ENCODE results near the gene CFL1.

CFL1 gene

DNA sequence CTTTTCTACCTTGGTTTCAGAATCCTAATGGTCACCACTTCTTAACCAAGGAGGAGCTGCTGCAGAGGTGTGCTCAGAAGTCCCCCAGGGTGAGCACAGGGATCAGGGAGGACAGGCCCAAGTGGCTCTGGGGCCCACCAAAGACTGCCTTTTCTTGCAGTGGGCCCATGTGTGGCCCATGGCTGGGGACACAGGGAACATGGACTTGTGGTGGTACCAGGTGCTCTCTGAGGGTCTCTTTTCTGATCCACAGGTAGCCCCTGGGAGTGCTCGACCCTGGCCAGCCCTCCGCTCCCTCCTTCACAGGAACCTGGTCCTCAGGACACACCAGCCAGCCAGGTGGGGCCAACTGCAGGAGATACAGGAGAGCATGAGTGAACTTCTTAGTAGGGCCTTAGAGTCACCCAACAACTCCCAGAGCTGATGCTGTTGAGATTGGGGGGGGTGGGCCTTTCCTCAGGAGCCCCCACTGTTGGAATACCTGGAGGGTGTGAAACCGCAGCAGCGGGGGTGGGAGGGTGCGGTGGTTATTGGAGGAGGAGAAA is 4.3 kb upstream of the CFL1 start:
- H3F3A ChIP-seq (ENCODE audit: control insufficient read depth, insufficient read depth) = peaks cover 13% of the 10 kb centered on the region
- peak overlapping the region; percentile 93 for H3K4me2 ChIP-seq (ENCODE audit: low read length)
- H3K9me2 ChIP-seq (replicated peaks; ENCODE audit: control insufficient read depth, low read length) = no peaks in the 10 kb centered on the region
- H3K4me3 ChIP-seq (ENCODE audit: low read length) = no peak overlapping the region; the same call in 1 of the 2 replicates
- H3K79me2 ChIP-seq (ENCODE audit: control insufficient read depth, low read length) = peaks cover 29% of the 10 kb centered on the region
- peaks cover 64% of the 10 kb centered on the region for H3K36me3 ChIP-seq (ENCODE audit: control insufficient read depth, low read length)
- no peaks in the 10 kb centered on the region for H4K20me1 ChIP-seq (ENCODE audit: control insufficient read depth, insufficient read depth, low read depth, low read length)
- no peak for TF ChIP-seq EZH2phosphoT487 (IDR thresholded peaks at IDR 0.05; ENCODE audit: borderline replicate concordance, low read length)
- TF ChIP-seq, protein P1, sequence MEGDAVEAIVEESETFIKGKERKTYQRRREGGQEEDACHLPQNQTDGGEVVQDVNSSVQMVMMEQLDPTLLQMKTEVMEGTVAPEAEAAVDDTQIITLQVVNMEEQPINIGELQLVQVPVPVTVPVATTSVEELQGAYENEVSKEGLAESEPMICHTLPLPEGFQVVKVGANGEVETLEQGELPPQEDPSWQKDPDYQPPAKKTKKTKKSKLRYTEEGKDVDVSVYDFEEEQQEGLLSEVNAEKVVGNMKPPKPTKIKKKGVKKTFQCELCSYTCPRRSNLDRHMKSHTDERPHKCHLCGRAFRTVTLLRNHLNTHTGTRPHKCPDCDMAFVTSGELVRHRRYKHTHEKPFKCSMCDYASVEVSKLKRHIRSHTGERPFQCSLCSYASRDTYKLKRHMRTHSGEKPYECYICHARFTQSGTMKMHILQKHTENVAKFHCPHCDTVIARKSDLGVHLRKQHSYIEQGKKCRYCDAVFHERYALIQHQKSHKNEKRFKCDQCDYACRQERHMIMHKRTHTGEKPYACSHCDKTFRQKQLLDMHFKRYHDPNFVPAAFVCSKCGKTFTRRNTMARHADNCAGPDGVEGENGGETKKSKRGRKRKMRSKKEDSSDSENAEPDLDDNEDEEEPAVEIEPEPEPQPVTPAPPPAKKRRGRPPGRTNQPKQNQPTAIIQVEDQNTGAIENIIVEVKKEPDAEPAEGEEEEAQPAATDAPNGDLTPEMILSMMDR (IDR thresholded peaks at IDR 0.05; ENCODE audit: low read depth, low read length, poor library complexity, severe bottlenecking) = no peak
- H3K27me3 ChIP-seq (ENCODE audit: control insufficient read depth, low read length) = no peaks in the 10 kb centered on the region
- no peaks in the 10 kb centered on the region for H3K9me3 ChIP-seq (ENCODE audit: control insufficient read depth, insufficient read depth, low read length)
- H3K27ac ChIP-seq (ENCODE audit: low read depth, low read length) = no peak overlapping the region
- H3K4me1 ChIP-seq (ENCODE audit: control insufficient read depth, low read length) = peaks cover 22% of the 10 kb centered on the region

DNA sequence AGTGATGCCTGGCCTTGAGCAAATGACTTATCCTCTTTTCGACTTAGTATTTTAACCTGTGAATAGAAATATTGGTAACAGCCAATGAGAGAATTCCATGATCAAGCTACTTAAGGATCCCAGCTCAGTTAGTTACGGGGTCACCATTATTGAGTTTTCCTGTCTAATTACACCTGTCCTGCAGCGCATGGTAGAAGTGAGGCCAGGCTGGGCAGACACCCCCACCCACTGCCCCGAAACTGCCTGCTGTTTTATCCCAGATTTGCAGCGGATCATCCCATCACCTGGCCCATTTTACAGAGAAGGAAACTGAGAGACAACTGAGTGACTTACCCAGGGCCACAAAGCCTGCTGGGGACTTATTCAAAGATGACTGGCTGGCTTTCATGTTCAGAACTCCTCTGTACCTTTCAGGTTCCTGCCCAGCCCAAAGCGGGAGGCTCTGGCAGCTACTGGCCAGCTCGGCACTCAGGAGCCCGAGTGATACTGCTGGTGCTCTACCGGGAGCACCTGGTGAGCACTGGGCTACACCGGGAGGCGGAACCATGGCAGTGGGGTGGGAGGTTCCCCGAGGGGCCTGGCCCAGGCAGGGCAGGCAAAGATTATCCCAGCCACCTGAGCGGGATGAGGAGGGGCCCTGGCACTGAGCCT is 3.7 kb upstream of the CFL1 start:
- TF ChIP-seq EZH2phosphoT487 (IDR thresholded peaks at IDR 0.05; ENCODE audit: borderline replicate concordance, low read length) = no peak
- TF ChIP-seq, protein P1 (IDR thresholded peaks at IDR 0.05; ENCODE audit: low read depth, low read length, poor library complexity, severe bottlenecking) = no peak
- Histone ChIP-seq H3F3A (ENCODE audit: control insufficient read depth, insufficient read depth) (peaks cover 15% of the 10 kb centered on the region), H4K20me1 (ENCODE audit: control insufficient read depth, insufficient read depth, low read depth, low read length) (peaks cover 2% of the 10 kb centered on the region), H3K27ac (ENCODE audit: low read depth, low read length) (peak overlapping the region; percentile 83; the same call in 1 of the 2 replicates), H3K9me2 (replicated peaks; ENCODE audit: control insufficient read depth, low read length) (no peaks in the 10 kb centered on the region), H3K9me3 (ENCODE audit: control insufficient read depth, insufficient read depth, low read length) (no peaks in the 10 kb centered on the region), H3K4me2 (ENCODE audit: low read length) (peak overlapping the region; percentile 93), H3K27me3 (ENCODE audit: control insufficient read depth, low read length) (no peaks in the 10 kb centered on the region), H3K36me3 (ENCODE audit: control insufficient read depth, low read length) (peaks cover 65% of the 10 kb centered on the region), H3K4me3 (ENCODE audit: low read length) (peak overlapping the region; percentile 88), H3K4me1 (ENCODE audit: control insufficient read depth, low read length) (peaks cover 22% of the 10 kb centered on the region), H3K79me2 (ENCODE audit: control insufficient read depth, low read length) (peaks cover 35% of the 10 kb centered on the region)

DNA sequence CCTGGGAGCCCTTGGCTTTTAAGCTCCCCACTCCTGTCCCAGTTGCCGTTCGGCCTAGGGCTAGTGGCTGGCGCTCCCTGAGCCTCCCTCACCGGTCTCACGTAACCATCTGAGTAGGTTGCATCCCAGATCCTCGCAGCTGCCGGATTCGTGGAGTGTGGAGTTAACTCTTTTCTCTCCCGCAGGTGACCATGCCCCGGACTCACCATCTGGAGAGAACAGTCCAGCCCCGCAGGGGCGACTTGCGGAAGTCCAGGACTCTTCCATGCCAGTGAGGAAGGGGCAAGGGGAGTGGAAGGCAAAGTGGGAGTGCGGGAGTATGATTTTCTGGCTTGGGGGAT is 3.2 kb upstream of the CFL1 start:
- peak overlapping the region; percentile 93 for H3K4me2 ChIP-seq (ENCODE audit: low read length)
- H3K9me2 ChIP-seq (replicated peaks; ENCODE audit: control insufficient read depth, low read length) = no peaks in the 10 kb centered on the region
- peaks cover 67% of the 10 kb centered on the region for H3K36me3 ChIP-seq (ENCODE audit: control insufficient read depth, low read length)
- peak overlapping the region; percentile 88 for H3K4me3 ChIP-seq (ENCODE audit: low read length)
- H3K27me3 ChIP-seq (ENCODE audit: control insufficient read depth, low read length) = no peaks in the 10 kb centered on the region
- TF ChIP-seq, protein P1 (IDR thresholded peaks at IDR 0.05; ENCODE audit: low read depth, low read length, poor library complexity, severe bottlenecking) = no peak
- no peak for TF ChIP-seq EZH2phosphoT487 (IDR thresholded peaks at IDR 0.05; ENCODE audit: borderline replicate concordance, low read length)
- peaks cover 7% of the 10 kb centered on the region for H4K20me1 ChIP-seq (ENCODE audit: control insufficient read depth, insufficient read depth, low read depth, low read length)
- peaks cover 40% of the 10 kb centered on the region for H3K79me2 ChIP-seq (ENCODE audit: control insufficient read depth, low read length)
- H3K9me3 ChIP-seq (ENCODE audit: control insufficient read depth, insufficient read depth, low read length) = no peaks in the 10 kb centered on the region
- H3K4me1 ChIP-seq (ENCODE audit: control insufficient read depth, low read length) = peaks cover 27% of the 10 kb centered on the region
- H3K27ac ChIP-seq (ENCODE audit: low read depth, low read length) = peak overlapping the region; percentile 83
- peaks cover 14% of the 10 kb centered on the region for H3F3A ChIP-seq (ENCODE audit: control insufficient read depth, insufficient read depth)
